Fibroblast of skin of abdomen (primary cell): Measurements from ENCODE around the gene ASB14. TPM values are rescaled to one million over a fixed set of nuclear protein-coding genes. Genes with fewer than 3 reads are reported as not detected.
"Not testable (repeated sequence)": the region's sequence is repeated elsewhere in the genome, so short reads cannot be mapped to it uniquely, and the experiment has no call there.

Source experiments
- DNase-seq: peaks from one replicate; pipeline ENCODE4 v3.0.0-alpha.2; 2013
- polyA plus RNA-seq, 2 experiments: library from polyadenylated mRNA; unstranded; fragments of 120-200 nt; gene quantifications; one replicate each; pipeline ENCODE4 v1.2.1, GENCODE V29; 2013; ENCODE audit not compliant: insufficient read length in 2 of 2

The ASB14 gene
- 0.05 TPM for polyA plus RNA-seq (2013, experiment 1 of 2; ENCODE audit: insufficient read length)
- polyA plus RNA-seq (2013, experiment 2 of 2; ENCODE audit: insufficient read length) = 0.22 TPM

- no peak for DNase-seq
These were observed at the start of gene ASB14 for GRCh38 chr3:57292159-57292896. ASB14 (minus strand) TSS chr3:57292685; CDS start chr3:57292033, 652 bp downstream.

- DNase-seq = not testable (repeated sequence)
These were observed 46.7 kb upstream of the ASB14 start for GRCh38 chr3:57339071-57339642.

- not testable (repeated sequence) for DNase-seq
These were observed 46.0 kb upstream of the ASB14 start for GRCh38 chr3:57338272-57339070.

GRCh38 chr3:57335283-57335938 is 42.9 kb upstream of the ASB14 start:
- DNase-seq = no peak

GRCh38 chr3:57331078-57331610 is 38.7 kb upstream of the ASB14 start:
- no peak for DNase-seq

GRCh38 chr3:57326498-57326897 is 34.0 kb upstream of the ASB14 start:
- DNase-seq = not testable (repeated sequence)

GRCh38 chr3:57314204-57314603 is 21.7 kb upstream of the ASB14 start:
- no peak for DNase-seq

GRCh38 chr3:57309769-57310360 is 17.4 kb upstream of the ASB14 start:
- DNase-seq = no peak

- peak; percentile 31 for DNase-seq
These were observed 11.0 kb upstream of the ASB14 start for GRCh38 chr3:57303520-57303919.

GRCh38 chr3:57298041-57298440 is 5.6 kb upstream of the ASB14 start:
- peak; percentile 10 for DNase-seq

- DNase-seq = no peak
These were observed 527 bp upstream of the ASB14 start for GRCh38 chr3:57292897-57293526.

- DNase-seq = no peak
These were observed 4.1 kb downstream of the ASB14 start for GRCh38 chr3:57288403-57288802.

- DNase-seq = no peak
These were observed 5.3 kb downstream of the ASB14 start for GRCh38 chr3:57287205-57287604.

GRCh38 chr3:57283334-57283733 is 9.2 kb downstream of the ASB14 start:
- DNase-seq = no peak

GRCh38 chr3:57281715-57282114 is 10.8 kb downstream of the ASB14 start:
- DNase-seq = peak; percentile 25

GRCh38 chr3:57279685-57280084 is 12.8 kb downstream of the ASB14 start:
- no peak for DNase-seq

- no peak for DNase-seq
These were observed 14.2 kb downstream of the ASB14 start for GRCh38 chr3:57278237-57278636.

GRCh38 chr3:57275393-57275792 is 17.1 kb downstream of the ASB14 start:
- DNase-seq = no peak

GRCh38 chr3:57274845-57275244 is 17.6 kb downstream of the ASB14 start:
- DNase-seq = no peak

- no peak for DNase-seq
These were observed 24.1 kb downstream of the ASB14 start for GRCh38 chr3:57268416-57268815.

- DNase-seq = no peak
These were observed 30.6 kb downstream of the ASB14 start for GRCh38 chr3:57261929-57262328.

GRCh38 chr3:57261119-57261518 is 31.4 kb downstream of the ASB14 start:
- no peak for DNase-seq
